ENCODE measurements around the gene OLFM2.

- TF ChIP-seq, protein P1, sequence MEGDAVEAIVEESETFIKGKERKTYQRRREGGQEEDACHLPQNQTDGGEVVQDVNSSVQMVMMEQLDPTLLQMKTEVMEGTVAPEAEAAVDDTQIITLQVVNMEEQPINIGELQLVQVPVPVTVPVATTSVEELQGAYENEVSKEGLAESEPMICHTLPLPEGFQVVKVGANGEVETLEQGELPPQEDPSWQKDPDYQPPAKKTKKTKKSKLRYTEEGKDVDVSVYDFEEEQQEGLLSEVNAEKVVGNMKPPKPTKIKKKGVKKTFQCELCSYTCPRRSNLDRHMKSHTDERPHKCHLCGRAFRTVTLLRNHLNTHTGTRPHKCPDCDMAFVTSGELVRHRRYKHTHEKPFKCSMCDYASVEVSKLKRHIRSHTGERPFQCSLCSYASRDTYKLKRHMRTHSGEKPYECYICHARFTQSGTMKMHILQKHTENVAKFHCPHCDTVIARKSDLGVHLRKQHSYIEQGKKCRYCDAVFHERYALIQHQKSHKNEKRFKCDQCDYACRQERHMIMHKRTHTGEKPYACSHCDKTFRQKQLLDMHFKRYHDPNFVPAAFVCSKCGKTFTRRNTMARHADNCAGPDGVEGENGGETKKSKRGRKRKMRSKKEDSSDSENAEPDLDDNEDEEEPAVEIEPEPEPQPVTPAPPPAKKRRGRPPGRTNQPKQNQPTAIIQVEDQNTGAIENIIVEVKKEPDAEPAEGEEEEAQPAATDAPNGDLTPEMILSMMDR (IDR thresholded peaks at IDR 0.05) = no peak
- TF ChIP-seq POLR2A (IDR thresholded peaks at IDR 0.05) = no peak
Measured at GRCh38 chr19:9878511-9879196, 57.7 kb downstream of the OLFM2 start.

Measured in suprapubic skin (tissue), 3 donors.